ENCODE measurements around the gene HRH1.

DNA sequence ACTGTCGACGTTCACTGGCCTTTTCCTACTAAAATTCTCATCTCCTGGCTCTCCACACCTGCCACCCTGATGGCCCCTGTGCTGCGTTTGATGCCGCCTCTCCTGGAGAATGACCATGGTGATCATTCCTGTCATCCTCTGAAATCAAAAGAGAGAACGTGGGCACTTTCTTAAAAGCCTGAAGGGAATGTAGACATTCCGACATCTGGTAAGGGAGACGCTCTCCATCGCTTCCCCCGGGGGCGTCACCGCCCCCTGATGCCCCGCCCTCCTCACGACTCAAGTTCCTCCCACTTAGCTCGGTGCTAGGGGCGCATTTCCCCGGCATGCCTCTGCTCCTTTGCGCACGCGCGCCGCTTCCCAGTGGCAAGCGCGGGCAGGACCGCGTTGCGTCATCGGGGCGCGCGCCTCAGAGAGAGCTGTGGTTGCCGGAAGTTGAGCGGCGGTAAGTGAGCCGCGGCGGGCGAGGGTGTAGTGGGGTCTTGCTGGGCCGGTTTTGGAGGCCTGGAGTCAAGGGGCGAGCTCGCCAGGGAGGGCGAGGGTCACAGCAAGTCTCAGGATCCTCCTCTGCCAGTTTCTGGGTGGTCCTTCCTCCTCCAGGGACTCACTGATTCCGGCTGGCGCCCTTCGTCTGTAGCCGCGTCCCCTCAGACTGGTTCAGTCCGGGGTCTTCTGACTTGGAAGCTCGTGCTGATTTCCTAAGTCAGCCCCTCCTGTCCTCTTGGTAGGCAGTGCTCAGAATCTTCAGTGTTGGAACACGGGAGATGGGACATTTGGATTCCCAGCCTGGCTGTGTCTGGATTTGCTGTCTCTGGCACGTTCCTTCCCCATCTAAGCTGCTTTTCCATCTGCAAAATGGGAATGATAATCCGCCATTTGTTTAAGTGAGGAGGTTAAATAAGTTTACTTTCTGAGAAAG is 118.0 kb downstream of the HRH1 start, which contains the start of gene ATG7:
- TF ChIP-seq, protein P1, sequence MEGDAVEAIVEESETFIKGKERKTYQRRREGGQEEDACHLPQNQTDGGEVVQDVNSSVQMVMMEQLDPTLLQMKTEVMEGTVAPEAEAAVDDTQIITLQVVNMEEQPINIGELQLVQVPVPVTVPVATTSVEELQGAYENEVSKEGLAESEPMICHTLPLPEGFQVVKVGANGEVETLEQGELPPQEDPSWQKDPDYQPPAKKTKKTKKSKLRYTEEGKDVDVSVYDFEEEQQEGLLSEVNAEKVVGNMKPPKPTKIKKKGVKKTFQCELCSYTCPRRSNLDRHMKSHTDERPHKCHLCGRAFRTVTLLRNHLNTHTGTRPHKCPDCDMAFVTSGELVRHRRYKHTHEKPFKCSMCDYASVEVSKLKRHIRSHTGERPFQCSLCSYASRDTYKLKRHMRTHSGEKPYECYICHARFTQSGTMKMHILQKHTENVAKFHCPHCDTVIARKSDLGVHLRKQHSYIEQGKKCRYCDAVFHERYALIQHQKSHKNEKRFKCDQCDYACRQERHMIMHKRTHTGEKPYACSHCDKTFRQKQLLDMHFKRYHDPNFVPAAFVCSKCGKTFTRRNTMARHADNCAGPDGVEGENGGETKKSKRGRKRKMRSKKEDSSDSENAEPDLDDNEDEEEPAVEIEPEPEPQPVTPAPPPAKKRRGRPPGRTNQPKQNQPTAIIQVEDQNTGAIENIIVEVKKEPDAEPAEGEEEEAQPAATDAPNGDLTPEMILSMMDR (IDR thresholded peaks at IDR 0.05; ENCODE audit: insufficient read depth, low read length, poor library complexity, severe bottlenecking): no peak
- no peak for TF ChIP-seq EZH2phosphoT487 (conservative IDR thresholded peaks at IDR 0.05; ENCODE audit: low read length)
